Neural progenitor cell (in vitro differentiated cells): Measurements from ENCODE around the gene SEC14L1.

Experiments used
- CTCF ChIP-seq: fragments of 200-600 bp; sonication (generic); IDR thresholded peaks from 2 replicates; pipeline ENCODE4 v1.5.1; 2017; ENCODE audit warnings: antibody characterized with exemption, mild to moderate bottlenecking
- EZH2 ChIP-seq: fragments of 200-600 bp; sonication (generic); IDR thresholded peaks from 2 replicates; pipeline ENCODE4 v1.6.1; 2017; ENCODE audit warnings: antibody characterized with exemption, mild to moderate bottlenecking, moderate library complexity
- EZH2phosphoT487 ChIP-seq: fragments of 200-600 bp; sonication (generic); IDR thresholded peaks from 2 replicates; pipeline ENCODE4 v1.6.1; 2017; ENCODE audit warnings: antibody characterized with exemption

GRCh38 chr17:77115947-77116346 is 24.8 kb upstream of the SEC14L1 start:
- TF ChIP-seq CTCF (no peak), EZH2 (no peak), EZH2phosphoT487 (no peak)
